ENCODE measurements around the gene TAS2R60. TPM values are rescaled to one million over a fixed set of nuclear protein-coding genes. Genes with fewer than 3 reads are reported as not detected.
"Not testable (repeated sequence)": the region's sequence is repeated elsewhere in the genome, so short reads cannot be mapped to it uniquely, and the experiment has no call there.

Gene TAS2R60
- total RNA-seq, 1 donor from 2014 or later = not detected

- no peaks in the 10 kb centered on the region for H3K27me3 ChIP-seq (ENCODE audit: control insufficient read depth, insufficient read depth, low read length)
- DNase-seq (ENCODE audit: low read depth) = peak; percentile 94
- FAIRE-seq = no peak
- TF ChIP-seq CTCF (IDR thresholded peaks at IDR 0.05; ENCODE audit: insufficient read depth, low read length, severe bottlenecking) = no peak
- H3K36me3 ChIP-seq (ENCODE audit: control insufficient read depth, insufficient read depth, low read length) = no peaks in the 10 kb centered on the region
- no peak overlapping the region for H3K4me3 ChIP-seq (ENCODE audit: low read depth, low read length)
Observed at GRCh38 chr7:143415742-143416397, 27.4 kb upstream of the TAS2R60 start.

- FAIRE-seq = no peak
- TF ChIP-seq CTCF (IDR thresholded peaks at IDR 0.05; ENCODE audit: insufficient read depth, low read length, severe bottlenecking) = peak; percentile 38
- no peaks in the 10 kb centered on the region for H3K36me3 ChIP-seq (ENCODE audit: control insufficient read depth, insufficient read depth, low read length)
- peak; percentile 65 for DNase-seq (ENCODE audit: low read depth)
- H3K27me3 ChIP-seq (ENCODE audit: control insufficient read depth, insufficient read depth, low read length) = no peaks in the 10 kb centered on the region
- H3K4me3 ChIP-seq (ENCODE audit: low read depth, low read length) = no peak overlapping the region
Observed at GRCh38 chr7:143416565-143417149, 26.6 kb upstream of the TAS2R60 start.

- Histone ChIP-seq H3K27me3 (ENCODE audit: control insufficient read depth, insufficient read depth, low read length) (no peaks in the 10 kb centered on the region), H3K4me3 (ENCODE audit: low read depth, low read length) (no peak overlapping the region), H3K36me3 (ENCODE audit: control insufficient read depth, insufficient read depth, low read length) (no peaks in the 10 kb centered on the region)
- FAIRE-seq (no peak), DNase-seq (ENCODE audit: low read depth) (peak; percentile 81)
- TF ChIP-seq CTCF (IDR thresholded peaks at IDR 0.05; ENCODE audit: insufficient read depth, low read length, severe bottlenecking) = no peak
Observed at GRCh38 chr7:143417734-143418383, 25.4 kb upstream of the TAS2R60 start.

- no peaks in the 10 kb centered on the region for H3K36me3 ChIP-seq (ENCODE audit: control insufficient read depth, insufficient read depth, low read length)
- no peak for FAIRE-seq
- H3K4me3 ChIP-seq (ENCODE audit: low read depth, low read length) = no peak overlapping the region
- no peak for TF ChIP-seq CTCF (IDR thresholded peaks at IDR 0.05; ENCODE audit: insufficient read depth, low read length, severe bottlenecking)
- peak; percentile 54 for DNase-seq (ENCODE audit: low read depth)
- no peaks in the 10 kb centered on the region for H3K27me3 ChIP-seq (ENCODE audit: control insufficient read depth, insufficient read depth, low read length)
Observed at GRCh38 chr7:143418681-143419458, 24.4 kb upstream of the TAS2R60 start.

- Histone ChIP-seq H3K4me3 (ENCODE audit: low read depth, low read length) (no peak overlapping the region), H3K27me3 (ENCODE audit: control insufficient read depth, insufficient read depth, low read length) (no peaks in the 10 kb centered on the region), H3K36me3 (ENCODE audit: control insufficient read depth, insufficient read depth, low read length) (no peaks in the 10 kb centered on the region)
- peak; percentile 51 for DNase-seq (ENCODE audit: low read depth)
- no peak for TF ChIP-seq CTCF (IDR thresholded peaks at IDR 0.05; ENCODE audit: insufficient read depth, low read length, severe bottlenecking)
- FAIRE-seq = no peak
Observed at GRCh38 chr7:143419880-143420279, 23.4 kb upstream of the TAS2R60 start.

GRCh38 chr7:143420624-143421023 lies 22.6 kb upstream of the TAS2R60 start:
- DNase-seq (ENCODE audit: low read depth); H3K27me3 ChIP-seq (ENCODE audit: control insufficient read depth, insufficient read depth, low read length); FAIRE-seq; H3K4me3 ChIP-seq (ENCODE audit: low read depth, low read length); H3K36me3 ChIP-seq (ENCODE audit: control insufficient read depth, insufficient read depth, low read length): not testable (repeated sequence)
